ENCODE data around the gene CYYR1. TPM values are rescaled to one million over a fixed set of nuclear protein-coding genes. Genes with fewer than 3 reads are reported as not detected.

Gene CYYR1
- total RNA-seq = 10 to 100 TPM; 19.9 to 27.8 TPM
- long read RNA-seq, transcript CYYR1-201 (4 exons, 3,101 nt) = major isoform, 19 of 49 reads
- long read RNA-seq, partial matches to known transcripts = 0 of 49 reads
- long read RNA-seq, other reads (novel, unspliced or antisense) = 28 of 49 reads

- ATAC-seq = peak; percentile 53 to 67
- intact Hi-C loops (cut with DNase I) = loop anchor here in 1 of 2 donors (10.0 kb wide), 2 partner anchors 398 to 688 kb away; partner anchors contain the start of gene APP
- peak; percentile 29 for DNase-seq
These were observed at the start of gene CYYR1 for GRCh38 chr21:26572702-26573381. Gene CYYR1 (minus strand): TSS chr21:26573286. CDS start chr21:26572940, 346 bp downstream.

- no peak for ATAC-seq
- intact Hi-C loops (cut with DNase I) = no loop called here
- DNase-seq = no peak
These were observed 44.1 kb upstream of the CYYR1 start for GRCh38 chr21:26617176-26617575.

- intact Hi-C loops (cut with DNase I) = no loop called here
- DNase-seq (no peak), ATAC-seq (no peak)
These were observed 41.2 kb upstream of the CYYR1 start for GRCh38 chr21:26614251-26614650.

- DNase-seq = no peak
- intact Hi-C loops (cut with DNase I) = no loop called here
- no peak for ATAC-seq
These were observed 26.2 kb upstream of the CYYR1 start for GRCh38 chr21:26599261-26599660.

DNA sequence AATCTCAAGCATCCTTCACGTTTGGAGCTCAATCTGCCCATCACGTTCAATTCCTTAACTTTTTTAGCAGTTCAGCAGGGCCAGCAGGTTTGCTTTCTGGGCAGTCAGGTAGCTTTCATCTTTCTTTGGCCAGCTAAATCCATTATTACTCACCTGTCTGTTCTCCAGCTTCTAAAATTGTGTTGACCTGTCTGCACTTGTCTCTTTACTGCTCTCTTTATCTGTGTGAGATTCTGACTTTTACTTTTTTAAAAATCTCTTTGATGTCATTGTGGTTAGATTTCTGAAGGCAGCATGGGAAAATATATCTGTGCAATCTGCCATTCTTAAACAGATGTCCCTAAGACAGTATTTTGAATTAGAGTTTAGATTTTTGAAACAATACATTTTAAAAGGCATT is 24.9 kb upstream of the CYYR1 start:
- intact Hi-C loops (cut with DNase I) = no loop called here
- DNase-seq = no peak
- no peak for ATAC-seq

DNA sequence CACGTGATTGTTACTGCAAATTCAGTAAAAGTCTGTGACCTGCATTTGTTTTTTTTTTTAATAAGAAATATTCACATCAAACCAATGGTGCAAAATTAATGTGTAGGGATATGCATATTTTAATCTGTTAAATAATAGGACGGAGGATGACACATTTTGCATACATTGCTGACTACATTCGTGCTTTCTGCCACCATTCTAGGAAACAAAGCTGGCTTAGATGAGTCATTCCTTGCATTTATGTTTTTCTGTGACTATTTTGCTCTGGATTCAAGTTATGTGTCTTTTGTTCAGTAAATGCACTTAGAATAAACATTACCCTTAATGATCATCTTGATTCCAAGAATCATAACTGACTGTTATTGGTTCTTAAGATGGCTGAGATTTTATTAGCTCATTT is 23.9 kb upstream of the CYYR1 start:
- intact Hi-C loops (cut with DNase I) = no loop called here
- DNase-seq (no peak), ATAC-seq (no peak)

GRCh38 chr21:26595971-26596370 is 22.9 kb upstream of the CYYR1 start:
- ATAC-seq = no peak
- DNase-seq = no peak
- intact Hi-C loops (cut with DNase I) = no loop called here

- intact Hi-C loops (cut with DNase I) = no loop called here
- DNase-seq = no peak
- no peak for ATAC-seq
These were observed 20.7 kb upstream of the CYYR1 start for GRCh38 chr21:26593800-26594199.

DNA sequence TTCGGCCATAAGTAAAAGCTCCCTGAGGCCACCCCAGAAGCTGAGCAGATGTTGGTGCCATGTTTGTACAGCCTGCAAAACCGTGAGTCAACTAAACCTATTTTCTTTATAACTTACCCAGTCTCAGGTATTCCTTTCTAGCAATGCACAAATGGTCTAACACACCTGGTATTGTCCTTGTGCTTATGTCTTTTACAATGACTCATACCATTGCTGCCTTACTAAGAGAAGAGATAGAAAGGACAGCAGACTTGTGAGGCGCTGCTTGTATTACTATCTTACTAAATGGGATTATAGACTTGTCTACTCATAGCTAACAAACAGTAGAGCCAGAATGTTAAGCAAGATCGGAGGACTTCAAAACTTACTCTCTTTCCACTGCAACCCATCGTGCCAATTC is 18.5 kb upstream of the CYYR1 start:
- intact Hi-C loops (cut with DNase I) = no loop called here
- DNase-seq (no peak), ATAC-seq (no peak)

GRCh38 chr21:26588446-26588845 is 15.4 kb upstream of the CYYR1 start:
- ATAC-seq (peak in 1 of 2 donors; percentile 48), DNase-seq (no peak)
- intact Hi-C loops (cut with DNase I) = no loop called here

DNA sequence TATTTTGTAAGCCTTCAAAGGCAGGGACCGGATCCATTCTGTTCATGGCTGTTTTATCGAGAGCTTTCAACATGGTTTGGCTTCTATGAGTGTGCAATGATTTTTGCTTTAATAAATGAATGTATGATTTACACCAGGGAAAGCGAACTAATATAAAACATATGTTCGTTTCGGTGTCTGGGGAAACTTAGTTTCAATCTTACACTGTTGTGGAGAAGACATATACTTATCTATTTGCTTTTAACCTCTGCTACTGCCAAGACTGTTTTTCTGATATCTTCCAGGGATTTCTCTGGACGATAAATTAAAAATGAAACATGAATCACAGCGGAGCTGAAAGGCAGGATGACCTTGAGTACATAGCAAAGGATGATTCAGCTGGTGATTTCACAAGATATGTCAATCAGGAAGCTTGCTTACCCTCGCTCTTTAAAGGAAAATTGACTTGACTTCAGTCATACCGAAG is 14.7 kb upstream of the CYYR1 start:
- DNase-seq = no peak
- ATAC-seq = peak in 1 of 2 donors; percentile 94
- intact Hi-C loops (cut with DNase I) = no loop called here

GRCh38 chr21:26583769-26584168 is 10.7 kb upstream of the CYYR1 start:
- intact Hi-C loops (cut with DNase I) = no loop called here
- DNase-seq (no peak), ATAC-seq (no peak)

- DNase-seq = no peak
- intact Hi-C loops (cut with DNase I) = no loop called here
- ATAC-seq = no peak
These were observed 8.7 kb upstream of the CYYR1 start for GRCh38 chr21:26581818-26582217.

DNA sequence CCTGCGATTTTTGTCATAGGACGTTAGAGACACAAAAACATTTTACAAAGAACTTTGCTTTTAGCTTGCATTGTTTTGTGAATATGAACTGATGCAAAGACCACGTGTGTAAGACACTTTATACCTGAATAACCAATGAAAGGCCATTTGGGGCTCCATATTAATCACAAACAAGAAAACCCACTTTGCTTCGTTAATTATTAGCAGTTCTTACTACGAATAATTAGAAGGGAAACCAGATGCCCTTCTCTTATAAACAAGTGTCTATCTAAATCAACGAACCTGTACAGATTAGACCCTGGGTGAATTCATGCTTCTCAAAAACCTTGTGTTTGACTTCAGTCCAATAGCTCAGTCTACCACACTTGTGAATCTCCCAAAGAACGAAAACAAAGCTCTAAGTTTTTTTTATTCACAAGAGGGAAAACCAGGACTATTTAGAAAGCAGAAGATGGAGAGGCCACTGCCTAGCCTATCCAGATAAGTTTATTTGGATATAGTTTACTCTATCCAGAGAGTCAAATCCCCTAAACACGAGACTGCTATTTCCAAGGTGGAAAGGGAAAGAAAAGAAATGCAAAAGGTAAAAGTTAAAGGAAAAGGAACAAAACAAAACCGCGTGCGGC is 897 bp downstream of the CYYR1 start:
- no peak for ATAC-seq
- DNase-seq = no peak
- intact Hi-C loops (cut with DNase I) = loop anchor here in 1 of 2 donors (10.0 kb wide), 2 partner anchors 397 to 687 kb away; partner anchors contain the start of gene APP

DNA sequence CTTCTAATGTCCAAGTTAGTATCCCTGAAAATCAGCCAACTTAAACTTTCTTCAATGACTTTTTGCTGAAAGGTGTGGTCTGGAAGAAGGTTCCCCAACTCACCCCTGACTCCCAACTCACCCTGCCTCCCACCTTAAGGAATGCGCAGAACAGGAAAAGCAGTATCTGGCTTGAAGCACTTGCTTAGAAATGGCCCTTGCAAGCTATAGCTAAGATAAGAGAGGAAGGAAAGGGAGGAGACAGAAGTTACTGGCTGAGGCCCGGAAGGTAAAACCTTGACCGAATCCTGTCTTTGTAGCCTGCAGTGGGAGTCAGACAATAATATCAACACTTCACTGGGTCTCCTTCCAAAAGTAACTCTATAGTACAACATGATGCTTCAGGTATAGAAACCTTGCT is 2.9 kb downstream of the CYYR1 start:
- intact Hi-C loops (cut with DNase I) = loop anchor here in 1 of 2 donors (10.0 kb wide), 2 partner anchors 395 to 685 kb away; partner anchors contain the start of gene APP
- peak; percentile 15 to 60 for ATAC-seq
- peak; percentile 19 for DNase-seq

DNA sequence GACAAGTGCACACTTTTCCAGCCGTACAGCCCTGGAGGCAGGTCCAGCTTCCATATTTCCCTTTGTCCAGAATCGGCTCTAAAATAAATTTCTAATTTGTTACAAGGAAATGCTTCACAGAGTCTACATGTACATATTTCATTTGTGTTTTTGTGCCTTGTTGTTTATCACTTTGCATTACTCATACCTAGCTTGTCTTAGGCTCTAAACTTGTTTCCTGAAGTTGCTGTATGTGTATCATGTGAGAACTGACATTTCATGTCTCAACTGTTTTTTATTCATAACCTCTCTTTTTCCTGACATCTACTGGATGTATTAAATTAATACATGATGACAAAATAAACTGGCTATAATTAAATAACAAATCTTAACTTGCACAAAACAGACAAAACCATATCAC is 7.5 kb downstream of the CYYR1 start:
- no peak for ATAC-seq
- intact Hi-C loops (cut with DNase I) = no loop called here
- DNase-seq = no peak

- intact Hi-C loops (cut with DNase I) = no loop called here
- DNase-seq (no peak), ATAC-seq (no peak)
These were observed 8.0 kb downstream of the CYYR1 start for GRCh38 chr21:26565111-26565510.

GRCh38 chr21:26563856-26564503 is 9.1 kb downstream of the CYYR1 start:
- no peak for ATAC-seq
- no peak for DNase-seq
- intact Hi-C loops (cut with DNase I) = no loop called here

DNA sequence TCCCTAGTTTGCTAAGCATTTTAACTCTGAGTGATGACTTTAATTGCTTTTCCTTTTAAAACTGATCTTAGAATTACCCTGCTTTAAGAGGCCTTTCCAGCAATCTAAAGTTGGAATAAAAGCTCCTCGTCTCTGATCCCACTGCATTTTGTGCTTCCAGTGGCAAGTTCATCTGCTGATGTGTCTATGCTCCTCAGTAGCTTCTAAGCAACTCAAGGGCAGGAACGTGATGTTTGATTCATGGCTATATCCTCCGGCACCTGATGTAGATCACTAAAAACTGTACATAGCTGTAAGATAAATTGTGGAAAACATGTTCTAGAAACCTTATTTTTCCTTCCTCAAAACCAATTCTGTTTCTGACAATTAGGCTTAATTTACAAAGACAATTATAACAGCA is 12.5 kb downstream of the CYYR1 start:
- ATAC-seq = no peak
- intact Hi-C loops (cut with DNase I) = no loop called here
- no peak for DNase-seq

GRCh38 chr21:26559099-26559498 is 14.0 kb downstream of the CYYR1 start:
- ATAC-seq = no peak
- intact Hi-C loops (cut with DNase I) = no loop called here

More at GRCh38 chr21:26559099-26559498, 14.0 kb downstream of the CYYR1 start:
- no peak for DNase-seq
